Measurements from ENCODE around the gene DDX3X. TPM values are rescaled to one million over a fixed set of nuclear protein-coding genes. Genes with fewer than 3 reads are reported as not detected.

DDX3X gene
- total and polyA plus RNA-seq, 2 experiments from 2014 or later = 68.1 to 239 TPM

GRCh38 chrX:41335198-41335957, 1.4 kb downstream of the DDX3X start (continued):
- TF ChIP-seq ZNF462 (CRISPR knock-in tag; IDR thresholded peaks at IDR 0.05) (no peak), ZNF114 (CRISPR knock-in tag; IDR thresholded peaks at IDR 0.05) (no peak), CTCF (conservative IDR thresholded peaks at IDR 0.05; ENCODE audit: low read depth in 2 of 2) (no peak), ETS1 (IDR thresholded peaks at IDR 0.05) (no peak)

GRCh38 chrX:41335958-41336331, 2.0 kb downstream of the DDX3X start:
- peaks cover 39% of the 10 kb centered on the region for H4K20me1 ChIP-seq (replicated peaks; ENCODE audit: insufficient read depth)
- H3K27me3 ChIP-seq (ENCODE audit: insufficient read depth) = no peaks in the 10 kb centered on the region
- peak overlapping the region; percentile 87 for H3K27ac Mint-ChIP-seq
- H3K4me3 Mint-ChIP-seq = peak overlapping the region; percentile 96
- DNase-seq (ENCODE audit: low spot score) (no peak), ATAC-seq (no peak)
- no peaks in the 10 kb centered on the region; the same call in 2 of the 3 replicates for H3K9me3 Mint-ChIP-seq
- peaks cover 76% of the 10 kb centered on the region for H3K79me2 ChIP-seq (replicated peaks; ENCODE audit: insufficient read depth)
- H3K36me3 Mint-ChIP-seq (ENCODE audit: low read depth) = peaks cover 65% of the 10 kb centered on the region
- H3K27me3 Mint-ChIP-seq (ENCODE audit: insufficient read depth, low read depth, poor library complexity) = peaks cover 17% of the 10 kb centered on the region
- H3K4me1 Mint-ChIP-seq = peaks cover 34% of the 10 kb centered on the region
- H3K27ac ChIP-seq (ENCODE audit: low read depth) = 0 out of 2 replicates have a peak overlapping the region, but pooled peaks have one; percentile 80
- peaks cover 25% of the 10 kb centered on the region for H3K4me1 ChIP-seq (ENCODE audit: insufficient read depth)
- no peaks in the 10 kb centered on the region for H3K9me2 ChIP-seq (ENCODE audit: insufficient read depth)
- peak overlapping the region; percentile 94 for H3K4me2 ChIP-seq
- no peak overlapping the region for H2AFZ ChIP-seq
- peaks cover 6% of the 10 kb centered on the region for H3K36me3 ChIP-seq (ENCODE audit: insufficient read depth)
- 0 out of 2 replicates have a peak, but pooled peaks cover 11% of the 10 kb centered on the region for H3F3A ChIP-seq (replicated peaks; ENCODE audit: low read depth)
- H3K4me3 ChIP-seq = peak overlapping the region; percentile 85
- no peak for TF ChIP-seq EZH2phosphoT487 (IDR thresholded peaks at IDR 0.05; ENCODE audit: unreplicated experiment)
- TF ChIP-seq EZH2 (IDR thresholded peaks at IDR 0.05; ENCODE audit: low read depth, unreplicated experiment) = no peak
- no peak for TF ChIP-seq ETS1 (IDR thresholded peaks at IDR 0.05)
- no peak for TF ChIP-seq STAT1 (IDR thresholded peaks at IDR 0.05; ENCODE audit: unreplicated experiment)
- no peak for TF ChIP-seq JUNB (IDR thresholded peaks at IDR 0.05; ENCODE audit: unreplicated experiment)
- TF ChIP-seq ZNF331 (CRISPR knock-in tag; IDR thresholded peaks at IDR 0.05; ENCODE audit: low read depth) = no peak
- TF ChIP-seq ZNF114 (CRISPR knock-in tag; IDR thresholded peaks at IDR 0.05) = no peak

All from GM23338 (cell line).